ENCODE results near the gene ARSK.

ARSK gene

GRCh38 chr5:95531491-95531890 is 23.4 kb upstream of the ARSK start:
- Histone ChIP-seq H3K36me3 (peaks cover 40 to 46% (median 43%) of the 10 kb centered on the region in 3 donors), H3K4me1 (peaks cover 0 to 13% (median 4%) of the 10 kb centered on the region in 4 donors), H3K9me3 (no peaks in the 10 kb centered on the region), H3K27me3 (no peaks in the 10 kb centered on the region), H3K27ac (no peak overlapping the region), H3K4me3 (no peak overlapping the region)
- DNase-seq: no peak
- no peak for TF ChIP-seq CTCF (IDR thresholded peaks at IDR 0.05)
- intact Hi-C loops (cut with DNase I; ENCODE audit: low total_unique reads): no loop called here

- H3K36me3 ChIP-seq: peaks cover 32 to 48% (median 41%) of the 10 kb centered on the region in 3 donors
- H3K27me3 ChIP-seq: no peaks in the 10 kb centered on the region
- intact Hi-C loops (cut with DNase I; ENCODE audit: low total_unique reads): no loop called here
- H3K4me1 ChIP-seq: peaks cover 0 to 13% (median 4%) of the 10 kb centered on the region in 4 donors
- TF ChIP-seq CTCF (IDR thresholded peaks at IDR 0.05): no peak
- no peak overlapping the region for H3K4me3 ChIP-seq
- DNase-seq: no peak
- H3K9me3 ChIP-seq: no peaks in the 10 kb centered on the region
- no peak overlapping the region for H3K27ac ChIP-seq
These were observed 22.5 kb upstream of the ARSK start for GRCh38 chr5:95532415-95532814.

- TF ChIP-seq CTCF (IDR thresholded peaks at IDR 0.05): no peak
- no peaks in the 10 kb centered on the region for H3K9me3 ChIP-seq
- peaks cover 25 to 49% (median 34%) of the 10 kb centered on the region in 3 donors for H3K36me3 ChIP-seq
- peaks cover 0 to 13% (median 4%) of the 10 kb centered on the region in 4 donors for H3K4me1 ChIP-seq
- H3K27ac ChIP-seq: no peak overlapping the region
- intact Hi-C loops (cut with DNase I; ENCODE audit: low total_unique reads): no loop called here
- no peak for DNase-seq
- no peaks in the 10 kb centered on the region for H3K27me3 ChIP-seq
- no peak overlapping the region for H3K4me3 ChIP-seq
These were observed 21.8 kb upstream of the ARSK start for GRCh38 chr5:95533106-95533505.

GRCh38 chr5:95533761-95534160 is 21.1 kb upstream of the ARSK start:
- Histone ChIP-seq H3K4me3 (no peak overlapping the region), H3K36me3 (peaks cover 19 to 44% (median 28%) of the 10 kb centered on the region in 3 donors), H3K9me3 (no peaks in the 10 kb centered on the region), H3K27ac (peak overlapping the region in 1 of 2 donors; percentile 5), H3K4me1 (peaks cover 0 to 13% (median 4%) of the 10 kb centered on the region in 4 donors), H3K27me3 (no peaks in the 10 kb centered on the region)
- intact Hi-C loops (cut with DNase I; ENCODE audit: low total_unique reads): no loop called here
- TF ChIP-seq CTCF (IDR thresholded peaks at IDR 0.05): no peak
- no peak for DNase-seq

- no peak for DNase-seq
- Histone ChIP-seq H3K27me3 (no peaks in the 10 kb centered on the region), H3K4me1 (peaks cover 0 to 13% (median 4%) of the 10 kb centered on the region in 4 donors), H3K9me3 (no peaks in the 10 kb centered on the region), H3K4me3 (no peak overlapping the region), H3K36me3 (peaks cover 33 to 62% (median 45%) of the 10 kb centered on the region in 3 donors), H3K27ac (no peak overlapping the region)
- intact Hi-C loops (cut with DNase I; ENCODE audit: low total_unique reads): no loop called here
- TF ChIP-seq CTCF (IDR thresholded peaks at IDR 0.05): no peak
These were observed 17.4 kb upstream of the ARSK start for GRCh38 chr5:95537501-95537900.

Data from tibial artery (tissue), 4 donors.